ENCODE measurements around the gene KRT3. TPM values are rescaled to one million over a fixed set of nuclear protein-coding genes. Genes with fewer than 3 reads are reported as not detected.

KRT3 gene
- total and polyA plus RNA-seq, 10 donors = not detected

DNA sequence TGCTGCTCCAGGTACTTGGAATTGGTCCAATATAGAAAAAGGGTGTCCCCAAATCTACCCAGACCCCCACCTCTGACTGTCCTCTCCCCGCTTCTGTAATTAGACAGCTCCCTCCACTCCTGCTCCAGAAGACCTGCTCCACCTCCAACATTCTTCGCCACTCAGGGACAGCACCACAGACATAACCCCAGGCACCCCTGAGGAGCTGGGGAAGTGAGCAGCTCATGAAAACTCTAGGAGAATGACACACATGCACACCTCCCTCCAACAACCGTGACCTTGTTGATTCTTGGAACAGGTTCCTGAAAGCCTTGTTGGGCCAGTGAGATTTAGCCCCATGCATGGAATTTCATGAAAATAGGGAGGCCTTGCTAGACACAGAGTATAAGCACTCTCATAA is 9.8 kb upstream of the KRT3 start:
- peak; percentile 33 for DNase-seq
- peaks cover 0 to 7% (median 0%) of the 10 kb centered on the region in 7 donors for H3K27me3 ChIP-seq (replicated peaks in 1 of 7)
- H3K9me3 ChIP-seq = no peaks in the 10 kb centered on the region
- no peaks in the 10 kb centered on the region for H3K36me3 ChIP-seq
- H3K4me3 ChIP-seq = no peak overlapping the region
- H3K27ac ChIP-seq = no peak overlapping the region
- intact Hi-C loops (cut with DNase I; ENCODE audit: low total_unique reads) = no loop called here
- no peaks in the 10 kb centered on the region for H3K4me1 ChIP-seq
- TF ChIP-seq, protein P1, sequence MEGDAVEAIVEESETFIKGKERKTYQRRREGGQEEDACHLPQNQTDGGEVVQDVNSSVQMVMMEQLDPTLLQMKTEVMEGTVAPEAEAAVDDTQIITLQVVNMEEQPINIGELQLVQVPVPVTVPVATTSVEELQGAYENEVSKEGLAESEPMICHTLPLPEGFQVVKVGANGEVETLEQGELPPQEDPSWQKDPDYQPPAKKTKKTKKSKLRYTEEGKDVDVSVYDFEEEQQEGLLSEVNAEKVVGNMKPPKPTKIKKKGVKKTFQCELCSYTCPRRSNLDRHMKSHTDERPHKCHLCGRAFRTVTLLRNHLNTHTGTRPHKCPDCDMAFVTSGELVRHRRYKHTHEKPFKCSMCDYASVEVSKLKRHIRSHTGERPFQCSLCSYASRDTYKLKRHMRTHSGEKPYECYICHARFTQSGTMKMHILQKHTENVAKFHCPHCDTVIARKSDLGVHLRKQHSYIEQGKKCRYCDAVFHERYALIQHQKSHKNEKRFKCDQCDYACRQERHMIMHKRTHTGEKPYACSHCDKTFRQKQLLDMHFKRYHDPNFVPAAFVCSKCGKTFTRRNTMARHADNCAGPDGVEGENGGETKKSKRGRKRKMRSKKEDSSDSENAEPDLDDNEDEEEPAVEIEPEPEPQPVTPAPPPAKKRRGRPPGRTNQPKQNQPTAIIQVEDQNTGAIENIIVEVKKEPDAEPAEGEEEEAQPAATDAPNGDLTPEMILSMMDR (IDR thresholded peaks at IDR 0.05 in 8 of 11, conservative IDR thresholded peaks at IDR 0.05 in 3 of 11) = no peak
- no peak for TF ChIP-seq POLR2AphosphoS5 (IDR thresholded peaks at IDR 0.05)
- TF ChIP-seq POLR2A (IDR thresholded peaks at IDR 0.05) = no peak
- WGBS, 5 donors = 71 to 94% (median 82%) methylated on average over 3 of the region's 3 CpGs

- Histone ChIP-seq H3K27me3 (replicated peaks in 1 of 7) (peaks cover 0 to 7% (median 0%) of the 10 kb centered on the region in 7 donors), H3K27ac (no peak overlapping the region), H3K36me3 (no peaks in the 10 kb centered on the region), H3K9me3 (no peaks in the 10 kb centered on the region), H3K4me3 (no peak overlapping the region), H3K4me1 (no peaks in the 10 kb centered on the region)
- WGBS, 5 donors = 29 to 64% (median 44%) methylated on average over 1 of the region's 1 CpG
- DNase-seq = no peak
- TF ChIP-seq POLR2AphosphoS5 (IDR thresholded peaks at IDR 0.05) (no peak), POLR2A (IDR thresholded peaks at IDR 0.05) (no peak)
- TF ChIP-seq, protein P1 (IDR thresholded peaks at IDR 0.05 in 8 of 11, conservative IDR thresholded peaks at IDR 0.05 in 3 of 11) = no peak
- intact Hi-C loops (cut with DNase I; ENCODE audit: low total_unique reads) = no loop called here
Measured at GRCh38 chr12:52805000-52805399, 9.1 kb upstream of the KRT3 start.

DNA sequence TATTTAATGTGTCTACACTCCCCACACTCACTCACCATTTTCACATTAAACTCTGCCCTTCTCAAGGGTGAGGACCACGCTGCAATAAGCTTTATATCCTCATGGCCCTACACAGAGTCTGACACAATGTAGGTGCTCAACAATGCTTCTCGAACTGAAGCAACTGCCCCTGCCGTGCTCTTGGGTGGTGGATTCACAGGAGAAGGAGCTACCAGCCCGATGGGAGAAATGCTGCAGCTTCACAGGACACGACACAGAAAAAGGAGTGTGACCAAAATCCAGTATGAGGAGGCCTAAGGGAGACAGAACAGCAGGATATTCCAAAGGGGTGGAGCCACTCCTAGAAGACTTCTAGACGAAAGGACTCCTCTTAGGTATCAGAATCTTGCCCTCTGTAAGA is 6.5 kb upstream of the KRT3 start:
- no peak for TF ChIP-seq POLR2AphosphoS5 (IDR thresholded peaks at IDR 0.05)
- TF ChIP-seq, protein P1 (IDR thresholded peaks at IDR 0.05 in 8 of 11, conservative IDR thresholded peaks at IDR 0.05 in 3 of 11) = no peak
- no peak for TF ChIP-seq POLR2A (IDR thresholded peaks at IDR 0.05)
- no peak overlapping the region for H3K27ac ChIP-seq
- H3K9me3 ChIP-seq = no peaks in the 10 kb centered on the region
- peaks cover 0 to 2% (median 0%) of the 10 kb centered on the region in 7 donors for H3K27me3 ChIP-seq (replicated peaks in 1 of 7)
- no peak overlapping the region for H3K4me3 ChIP-seq
- H3K4me1 ChIP-seq = no peaks in the 10 kb centered on the region
- 61 to 80% (median 66%) methylated on average over 6 of the region's 6 CpGs for WGBS, 5 donors
- H3K36me3 ChIP-seq = no peaks in the 10 kb centered on the region
- intact Hi-C loops (cut with DNase I; ENCODE audit: low total_unique reads) = no loop called here
- peak; percentile 25 for DNase-seq

- no peak overlapping the region for H3K4me3 ChIP-seq
- no peaks in the 10 kb centered on the region for H3K9me3 ChIP-seq
- 57 to 76% (median 65%) methylated on average over 3 of the region's 3 CpGs for WGBS, 5 donors
- H3K4me1 ChIP-seq = no peaks in the 10 kb centered on the region
- no peaks in the 10 kb centered on the region for H3K27me3 ChIP-seq (replicated peaks in 1 of 7)
- peak; percentile 21 for DNase-seq
- no peak for TF ChIP-seq POLR2AphosphoS5 (IDR thresholded peaks at IDR 0.05)
- TF ChIP-seq, protein P1 (IDR thresholded peaks at IDR 0.05 in 8 of 11, conservative IDR thresholded peaks at IDR 0.05 in 3 of 11) = no peak
- no peak for TF ChIP-seq POLR2A (IDR thresholded peaks at IDR 0.05)
- intact Hi-C loops (cut with DNase I; ENCODE audit: low total_unique reads) = no loop called here
- no peak overlapping the region for H3K27ac ChIP-seq
- no peaks in the 10 kb centered on the region for H3K36me3 ChIP-seq
Measured at GRCh38 chr12:52801773-52802172, 5.9 kb upstream of the KRT3 start.

All from spleen (tissue), 11 donors.